K562 (cell line): Measurements from ENCODE around the gene TSPOAP1. TPM values are rescaled to one million over a fixed set of nuclear protein-coding genes. Genes with fewer than 3 reads are reported as not detected.

Experiments used
- ATAC-seq: fragments of 200-7000 bp; cut with Tn5 transposase; 3 replicates; pipeline ENCODE4 v1.9.1; 2020; ENCODE audit warnings: moderate library complexity
- BruUV-seq: library from RNA; stranded (reverse); fragments of 400-500 nt; replicated peaks from 2 replicates; lab custom pipeline; 2021; lab: Mats Ljungman, UMichigan
- CTCF ChIA-PET: fragments of 300-600 bp; formaldehyde crosslinking; extraction: SDS; loops from one replicate; lab custom pipeline; 2021; ENCODE audit warnings: low intra/inter-chr PET ratio; lab: Yijun Ruan, JAX
- POLR2A ChIA-PET: fragments of 300-600, 350-650 bp; sonication (Branson Sonifier 250); formaldehyde crosslinking; extraction: SDS; loops from one replicate; lab custom pipeline; 2021; ENCODE audit warnings: antibody characterized with exemption, inconsistent platforms; lab: Yijun Ruan, JAX
- DNase-seq, 4 experiments: peaks; one replicate each; pipeline versions ENCODE4 v3.0.0 to v3.0.0-alpha.2; 2011 to 2018; ENCODE audit warnings: low spot score in 3 of 4, mixed read lengths in 3 of 4; ENCODE audit errors: extremely low read depth in 1 of 4
- FAIRE-seq: peaks from 2 replicates; lab custom pipeline; 2011; peaks lifted over from hg19 to GRCh38; lab: Jason Lieb, UNC
- H2AFZ ChIP-seq: 2 replicates; pipeline ENCODE4 v1.6.0; 2011; ENCODE audit warnings: low read depth, low read length, control low read depth, inconsistent platforms
- H3K27ac ChIP-seq: fragments of 200-600 bp; 3 replicates; pipeline ENCODE4 v1.8.0; 2011; ENCODE audit warnings: low read depth, mild to moderate bottlenecking, control low read depth, inconsistent platforms, low read length, moderate library complexity, mixed read lengths; ENCODE audit errors: extremely low read depth
- H3K27me3 ChIP-seq, 2 experiments: fragments of 300-600 bp in 1 of 2; 2 replicates in 1 of 2; 3 replicates in 1 of 2; pipeline versions ENCODE4 v1.6.0 to v1.8.0; 2011; ENCODE audit warnings: inconsistent platforms in 2 of 2, low read length in 2 of 2, mild to moderate bottlenecking in 1 of 2, mixed read lengths in 1 of 2, moderate library complexity in 1 of 2; ENCODE audit not compliant: control insufficient read depth in 2 of 2, insufficient read depth in 2 of 2
- H3K36me3 ChIP-seq: fragments of 300-600 bp; 3 replicates; pipeline ENCODE4 v1.8.0; 2011; ENCODE audit warnings: mild to moderate bottlenecking, low read length, inconsistent platforms; ENCODE audit not compliant: control insufficient read depth, insufficient read depth
- H3K4me1 ChIP-seq, 2 experiments: fragments of 200-600 bp in 1 of 2; replicated peaks in 1 of 2; 2 replicates in 1 of 2; 3 replicates in 1 of 2; pipeline versions ENCODE4 v1.5.1 to v1.8.0; 2011; ENCODE audit warnings: inconsistent platforms in 2 of 2, low read length in 2 of 2, mild to moderate bottlenecking in 1 of 2, mixed read lengths in 1 of 2, moderate library complexity in 1 of 2; ENCODE audit not compliant: control insufficient read depth in 2 of 2, insufficient read depth in 2 of 2
- H3K4me2 ChIP-seq: 2 replicates; pipeline ENCODE4 v1.6.1; 2011; ENCODE audit warnings: low read length, control low read depth, inconsistent platforms, mixed read lengths; ENCODE audit not compliant: insufficient read depth
- H3K4me3 ChIP-seq: fragments of 200-600 bp; sonication (generic), shearing (Covaris generic); 2 replicates; pipeline ENCODE4 v1.5.1; 2016; ENCODE audit warnings: control low read depth, inconsistent platforms
- H3K79me2 ChIP-seq: fragments of 200-600 bp; 3 replicates; pipeline ENCODE4 v1.8.0; 2011; ENCODE audit warnings: low read length, inconsistent platforms; ENCODE audit not compliant: control insufficient read depth, insufficient read depth
- H3K9ac ChIP-seq, 2 experiments: 2 replicates each; pipeline versions ENCODE4 v1.6.0 to v1.6.1; 2011; ENCODE audit warnings: low read depth in 2 of 2, low read length in 2 of 2, control low read depth in 1 of 2, inconsistent platforms in 1 of 2, mild to moderate bottlenecking in 1 of 2, mixed read lengths in 1 of 2; ENCODE audit not compliant: insufficient read depth in 1 of 2
- H3K9me1 ChIP-seq: one replicate; pipeline ENCODE4 v1.6.0; 2011; ENCODE audit warnings: inconsistent platforms, mild to moderate bottlenecking, low read length, moderate library complexity; ENCODE audit not compliant: control insufficient read depth, insufficient read depth
- H3K9me3 ChIP-seq: replicated peaks from 2 replicates; pipeline ENCODE4 v1.5.1; 2011; ENCODE audit warnings: low read depth, low read length, inconsistent platforms; ENCODE audit not compliant: control insufficient read depth, insufficient read depth
- H4K20me1 ChIP-seq: replicated peaks from 2 replicates; pipeline ENCODE4 v1.6.1; 2011; ENCODE audit warnings: low read length, inconsistent platforms, mixed read lengths; ENCODE audit not compliant: control insufficient read depth, insufficient read depth
- BCLAF1 ChIP-seq, 2 experiments: fragments of 450-650 bp in 1 of 2; IDR thresholded peaks; 2 replicates each; pipeline ENCODE4 v1.6.1; 2011 to 2017; ENCODE audit warnings: low read depth in 2 of 2, antibody characterized with exemption in 1 of 2, borderline replicate concordance in 1 of 2, low read length in 1 of 2, mild to moderate bottlenecking in 1 of 2, mixed read lengths in 1 of 2; ENCODE audit not compliant: control insufficient read depth in 1 of 2
- CTCF ChIP-seq, 3 experiments: IDR thresholded peaks in 2 of 3; conservative IDR thresholded peaks in 1 of 3; 2 replicates each; pipeline ENCODE4 v1.5.1; 2011 to 2012; ENCODE audit warnings: low read length in 3 of 3, mild to moderate bottlenecking in 3 of 3, control low read depth in 2 of 3, improper control_type of control experiment in 1 of 3, inconsistent platforms in 1 of 3, low read depth in 1 of 3, mixed read lengths in 1 of 3, moderate library complexity in 1 of 3; ENCODE audit not compliant: insufficient read depth in 2 of 3
- E2F6 ChIP-seq, 2 experiments: IDR thresholded peaks; 2 replicates each; pipeline ENCODE4 v1.6.1; 2011; ENCODE audit warnings: borderline replicate concordance in 1 of 2, control low read depth in 1 of 2, low read depth in 1 of 2, low read length in 1 of 2, mild to moderate bottlenecking in 1 of 2, mixed read lengths in 1 of 2, moderate library complexity in 1 of 2; ENCODE audit not compliant: insufficient read depth in 1 of 2, insufficient read length in 1 of 2, poor library complexity in 1 of 2, severe bottlenecking in 1 of 2; ENCODE audit errors: extremely low read depth in 1 of 2
- ETV5 ChIP-seq: sonication (generic); formaldehyde crosslinking; IDR thresholded peaks from 2 replicates; pipeline ENCODE4 v1.4.0; 2020; ENCODE audit warnings: low read depth, mild to moderate bottlenecking, missing genetic modification reagents
- GTF2E2 ChIP-seq: fragments of 200-800 bp; sonication (Bioruptor generic); IDR thresholded peaks from 2 replicates; pipeline ENCODE4 v1.6.1; 2016; ENCODE audit warnings: missing genetic modification characterization, missing compliant biosample characterization
- LCOR ChIP-seq: sonication (generic); formaldehyde crosslinking; IDR thresholded peaks from 2 replicates; pipeline ENCODE4 v1.8.0; 2022; ENCODE audit warnings: mild to moderate bottlenecking, missing genetic modification reagents
- MAX ChIP-seq: sonication (generic); formaldehyde crosslinking; IDR thresholded peaks from 2 replicates; pipeline ENCODE4 v1.9.0; 2022; ENCODE audit warnings: mild to moderate bottlenecking, missing genetic modification reagents
- NFXL1 ChIP-seq: fragments of 450-650 bp; formaldehyde crosslinking; IDR thresholded peaks from 2 replicates; pipeline ENCODE4 v1.4.0; 2021; ENCODE audit warnings: mild to moderate bottlenecking
- POLR2G ChIP-seq: fragments of 200-400 bp; formaldehyde crosslinking; IDR thresholded peaks from 2 replicates; pipeline ENCODE4 v1.6.1; 2017; ENCODE audit warnings: low read depth, mild to moderate bottlenecking, antibody characterized with exemption, low read length, moderate library complexity
- ZNF263 ChIP-seq: sonication (generic); formaldehyde crosslinking; IDR thresholded peaks from 2 replicates; pipeline ENCODE4 v1.8.0; 2022; ENCODE audit warnings: mild to moderate bottlenecking, missing genetic modification reagents, borderline replicate concordance
- WGBS: fragments of 100-300 bp; shearing (Covaris generic); methylation state at CpG from one replicate; pipeline ENCODE4 v1.1.6; 2016; ENCODE audit warnings: low coverage, mixed read lengths; ENCODE audit not compliant: insufficient coverage; ENCODE audit errors: missing lambda C conversion rate; 5-methylcytosine and 5-hydroxymethylcytosine counted together
- in situ Hi-C: fragments of 300-500 bp; cut with MboI; formaldehyde crosslinking; loops from 4 replicates; pipeline ENCODE4 v1.15.0; 2018; ENCODE audit warnings: inconsistent platforms, mixed read lengths
- intact Hi-C: fragments of 100-400 bp; cut with micrococcal nuclease; formaldehyde crosslinking; loops from 2 replicates; pipeline ENCODE4 v1.14.2; 2022
- polyA plus RNA-seq, 8 experiments: library from polyadenylated mRNA; depleted of rRNA in 4 of 8; stranded (reverse) in 5 of 8; unstranded in 3 of 8; fragments of >200 nt; fragmentation: Nextera tagmentation in 2 of 8; fragmentation: Illumina TruSeq in 1 of 8; extraction: Ambion mirVana in 2 of 8; extraction: Trizol in 1 of 8; gene quantifications; 2 replicates each; pipeline versions ENCODE4 v1.2.1 to v1.2.3, GENCODE V29; 2011 to 2014; ENCODE audit warnings: inconsistent platforms in 1 of 8, missing spikeins in 1 of 8
- total RNA-seq, 7 experiments: library from RNA; depleted of rRNA in 6 of 7; stranded (reverse); fragments of >200 nt in 6 of 7; fragmentation: Illumina TruSeq in 2 of 7; extraction: Trizol in 2 of 7; gene quantifications; 2 replicates each; pipeline versions ENCODE4 v1.2.1 to v1.2.3, GENCODE V29; 2011 to 2021; ENCODE audit warnings: low replicate concordance in 1 of 7

TSPOAP1 gene
- total and polyA plus RNA-seq, 9 of the 15 experiments (the other 6 are each of a cell fraction or from before 2014, with no cell fraction given), result 0.87 to 3.9 (median 1.8) TPM; not detected in 2

- Histone ChIP-seq H3K9ac (peak overlapping the region in 1 of 2 experiments; percentile 9; a peak in 2 of 4 replicates), H3K4me1 (peaks cover 17 to 59% of the 10 kb centered on the region in 2 experiments), H2AFZ (no peak overlapping the region), H3K79me2 (peaks cover 34% of the 10 kb centered on the region), H3K9me1 (peaks cover 3% of the 10 kb centered on the region), H3K4me3 (no peak overlapping the region), H3K27ac (no peak overlapping the region), H3K9me3 (no peaks in the 10 kb centered on the region), H3K4me2 (no peak overlapping the region), H3K27me3 (no peaks in the 10 kb centered on the region), H3K36me3 (peaks cover 15% of the 10 kb centered on the region), H4K20me1 (peaks cover 26% of the 10 kb centered on the region)
- DNase-seq, result peak in 1 of 4 experiments; percentile 47
- ChIA-PET POLR2A (interaction anchor here (0.6 to 3.2 kb wide), 20 partner anchors 9 to 343 kb away, joined by 3 to 42 read pairs (median 4); partner anchors contain the start of gene RNF43), CTCF (no interaction called here)
- WGBS, result 54% methylated on average over 11 of the region's 11 CpGs
- FAIRE-seq, result no peak
- intact Hi-C loops, result no loop called here
- no peak for ATAC-seq
- no TSS peak for BruUV-seq
- in situ Hi-C loops, result no loop called here
- TF ChIP-seq MAX (CRISPR knock-in tag) (peak; percentile 69), GTF2E2 (no peak), ETV5 (CRISPR knock-in tag) (no peak), LCOR (CRISPR knock-in tag) (peak; percentile 64), E2F6 (IDR thresholded peaks at IDR 0.05; ENCODE audit: borderline replicate concordance in 1 of 2, extremely low read depth in 1 of 2, insufficient read depth in 1 of 2, insufficient read length in 1 of 2, low read depth in 1 of 2, low read length in 1 of 2, poor library complexity in 1 of 2, severe bottlenecking in 1 of 2) (peak in 1 of 2 experiments; percentile 64), BCLAF1 (IDR thresholded peaks at IDR 0.05; ENCODE audit: borderline replicate concordance in 1 of 2, control insufficient read depth in 1 of 2, low read depth in 2 of 2, low read length in 1 of 2) (0 out of 4 replicates have a peak, but pooled peaks of 1 of the 2 experiments have one; percentile 36), POLR2G (peak; percentile 56; the same call in 1 of the 2 replicates), ZNF263 (CRISPR knock-in tag) (peak; percentile 12; the same call in 1 of the 2 replicates), NFXL1 (CRISPR knock-in tag) (no peak), CTCF (IDR thresholded peaks at IDR 0.05 in 2 of 3, conservative IDR thresholded peaks at IDR 0.05 in 1 of 3; ENCODE audit: insufficient read depth in 2 of 3, low read depth in 1 of 3, low read length in 3 of 3) (peak; percentile 24 to 34 (median 26); a peak in 3 of 6 replicates)
Observed at GRCh38 chr17:58325976-58326468, 2.6 kb downstream of the TSPOAP1 start.
